Measurements from ENCODE around the gene POU2AF3.
A peak's percentile ranks its signal among the peaks of the same experiment; 100 is the strongest.
"Not testable (repeated sequence)": the region's sequence is repeated elsewhere in the genome, so short reads cannot be mapped to it uniquely, and the experiment has no call there.

The POU2AF3 gene

GRCh38 chr11:111298413-111299100 is at the start of gene POU2AF3:
TSS of gene POU2AF3 (plus strand) at chr11:111298546. CDS start at chr11:111298582, 36 bp downstream.
- peak within 1 kb of the TSS; percentile 68 for H3K9ac ChIP-seq (ENCODE audit: low read length)
- H3K4me3 ChIP-seq (ENCODE audit: low read depth, low read length): peak within 1 kb of the TSS; percentile 96
- H3K36me3 ChIP-seq (ENCODE audit: control insufficient read depth, insufficient read depth, low read length): no peaks in the 10 kb centered on the region
- no peaks in the 10 kb centered on the region for H3K9me3 ChIP-seq (ENCODE audit: control insufficient read depth, insufficient read depth, low read depth, low read length)
- peaks cover 16% of the 10 kb centered on the region for H3K4me1 ChIP-seq (ENCODE audit: control insufficient read depth, insufficient read depth, low read length)
- H3K27ac ChIP-seq (ENCODE audit: low read depth, low read length): no peak within 1 kb of the TSS
- peaks cover 46% of the 10 kb centered on the region for H3K27me3 ChIP-seq (ENCODE audit: control insufficient read depth, insufficient read depth, low read length)

DNA sequence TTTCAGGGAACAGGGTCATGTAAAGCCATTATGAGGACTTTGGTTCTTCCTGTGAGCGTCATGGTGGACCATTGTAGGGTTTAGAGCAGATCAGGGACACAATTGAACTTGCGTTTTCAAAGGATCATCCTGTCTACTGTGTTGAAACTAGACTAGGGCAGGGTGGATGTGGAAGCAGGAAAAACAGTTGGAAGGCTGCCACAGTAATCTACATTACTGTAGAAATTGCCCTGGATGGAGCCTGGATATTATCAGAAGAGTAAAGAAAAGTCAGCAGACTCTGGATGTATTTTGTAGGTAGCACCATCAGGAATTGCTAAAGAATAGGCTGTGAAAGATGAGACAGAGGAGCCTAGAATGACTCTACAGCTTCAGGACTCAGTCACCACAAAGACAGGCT is 47.4 kb upstream of the POU2AF3 start:
- Histone ChIP-seq H3K27ac (ENCODE audit: low read depth, low read length) (no peak overlapping the region), H3K9me3 (ENCODE audit: control insufficient read depth, insufficient read depth, low read depth, low read length) (no peaks in the 10 kb centered on the region), H3K4me1 (ENCODE audit: control insufficient read depth, insufficient read depth, low read length) (no peaks in the 10 kb centered on the region), H3K27me3 (ENCODE audit: control insufficient read depth, insufficient read depth, low read length) (no peaks in the 10 kb centered on the region; the same call in 1 of the 2 replicates), H3K36me3 (ENCODE audit: control insufficient read depth, insufficient read depth, low read length) (no peaks in the 10 kb centered on the region), H3K4me3 (ENCODE audit: low read depth, low read length) (no peak overlapping the region), H3K9ac (ENCODE audit: low read length) (no peak overlapping the region)

DNA sequence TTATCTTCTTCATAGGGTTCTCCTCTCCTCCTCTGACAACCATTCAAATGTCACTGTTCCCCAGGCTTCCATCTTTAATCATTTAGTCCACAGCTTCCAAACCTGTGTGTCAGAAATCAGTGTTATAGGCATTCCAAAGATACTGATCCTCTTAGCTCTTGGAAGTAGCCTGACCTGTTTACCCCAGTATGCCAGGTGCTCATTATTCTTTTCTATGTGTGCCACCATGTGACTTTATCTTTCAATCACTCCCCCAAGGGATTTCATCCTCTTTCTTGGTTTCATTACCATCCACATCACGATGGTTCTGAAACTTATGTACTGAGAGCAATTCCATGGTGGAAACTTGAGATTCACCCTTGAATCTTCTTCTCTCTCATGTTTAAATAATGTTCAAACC is 45.2 kb upstream of the POU2AF3 start:
- no peaks in the 10 kb centered on the region; the same call in 1 of the 2 replicates for H3K27me3 ChIP-seq (ENCODE audit: control insufficient read depth, insufficient read depth, low read length)
- no peaks in the 10 kb centered on the region for H3K9me3 ChIP-seq (ENCODE audit: control insufficient read depth, insufficient read depth, low read depth, low read length)
- H3K36me3 ChIP-seq (ENCODE audit: control insufficient read depth, insufficient read depth, low read length): no peaks in the 10 kb centered on the region
- no peak overlapping the region for H3K4me3 ChIP-seq (ENCODE audit: low read depth, low read length)
- H3K27ac ChIP-seq (ENCODE audit: low read depth, low read length): no peak overlapping the region
- H3K9ac ChIP-seq (ENCODE audit: low read length): no peak overlapping the region
- H3K4me1 ChIP-seq (ENCODE audit: control insufficient read depth, insufficient read depth, low read length): no peaks in the 10 kb centered on the region

GRCh38 chr11:111253630-111254029 is 44.7 kb upstream of the POU2AF3 start:
- H3K27me3 ChIP-seq (ENCODE audit: control insufficient read depth, insufficient read depth, low read length): no peaks in the 10 kb centered on the region; the same call in 1 of the 2 replicates
- no peaks in the 10 kb centered on the region for H3K36me3 ChIP-seq (ENCODE audit: control insufficient read depth, insufficient read depth, low read length)
- no peak overlapping the region for H3K4me3 ChIP-seq (ENCODE audit: low read depth, low read length)
- no peak overlapping the region for H3K9ac ChIP-seq (ENCODE audit: low read length)
- H3K4me1 ChIP-seq (ENCODE audit: control insufficient read depth, insufficient read depth, low read length): no peaks in the 10 kb centered on the region
- no peak overlapping the region for H3K27ac ChIP-seq (ENCODE audit: low read depth, low read length)
- no peaks in the 10 kb centered on the region for H3K9me3 ChIP-seq (ENCODE audit: control insufficient read depth, insufficient read depth, low read depth, low read length)

- Histone ChIP-seq H3K9me3 (ENCODE audit: control insufficient read depth, insufficient read depth, low read depth, low read length) (no peaks in the 10 kb centered on the region), H3K36me3 (ENCODE audit: control insufficient read depth, insufficient read depth, low read length) (no peaks in the 10 kb centered on the region), H3K9ac (ENCODE audit: low read length) (no peak overlapping the region), H3K27me3 (ENCODE audit: control insufficient read depth, insufficient read depth, low read length) (no peaks in the 10 kb centered on the region), H3K4me1 (ENCODE audit: control insufficient read depth, insufficient read depth, low read length) (no peaks in the 10 kb centered on the region), H3K27ac (ENCODE audit: low read depth, low read length) (no peak overlapping the region), H3K4me3 (ENCODE audit: low read depth, low read length) (no peak overlapping the region)
These were observed 40.3 kb upstream of the POU2AF3 start for GRCh38 chr11:111258046-111258445.

GRCh38 chr11:111259896-111260295 is 38.5 kb upstream of the POU2AF3 start:
- Histone ChIP-seq H3K36me3 (ENCODE audit: control insufficient read depth, insufficient read depth, low read length) (no peaks in the 10 kb centered on the region), H3K4me1 (ENCODE audit: control insufficient read depth, insufficient read depth, low read length) (no peaks in the 10 kb centered on the region), H3K9me3 (ENCODE audit: control insufficient read depth, insufficient read depth, low read depth, low read length) (no peaks in the 10 kb centered on the region), H3K27ac (ENCODE audit: low read depth, low read length) (no peak overlapping the region), H3K4me3 (ENCODE audit: low read depth, low read length) (no peak overlapping the region), H3K27me3 (ENCODE audit: control insufficient read depth, insufficient read depth, low read length) (no peaks in the 10 kb centered on the region), H3K9ac (ENCODE audit: low read length) (no peak overlapping the region)

- no peaks in the 10 kb centered on the region for H3K36me3 ChIP-seq (ENCODE audit: control insufficient read depth, insufficient read depth, low read length)
- no peak overlapping the region for H3K27ac ChIP-seq (ENCODE audit: low read depth, low read length)
- no peaks in the 10 kb centered on the region for H3K27me3 ChIP-seq (ENCODE audit: control insufficient read depth, insufficient read depth, low read length)
- H3K9me3 ChIP-seq (ENCODE audit: control insufficient read depth, insufficient read depth, low read depth, low read length): no peaks in the 10 kb centered on the region
- H3K4me3 ChIP-seq (ENCODE audit: low read depth, low read length): no peak overlapping the region
- no peak overlapping the region for H3K9ac ChIP-seq (ENCODE audit: low read length)
- no peaks in the 10 kb centered on the region for H3K4me1 ChIP-seq (ENCODE audit: control insufficient read depth, insufficient read depth, low read length)
These were observed 37.5 kb upstream of the POU2AF3 start for GRCh38 chr11:111260811-111261210.

GRCh38 chr11:111264646-111265045 is 33.7 kb upstream of the POU2AF3 start:
- no peaks in the 10 kb centered on the region for H3K9me3 ChIP-seq (ENCODE audit: control insufficient read depth, insufficient read depth, low read depth, low read length)
- H3K36me3 ChIP-seq (ENCODE audit: control insufficient read depth, insufficient read depth, low read length): no peaks in the 10 kb centered on the region
- no peak overlapping the region for H3K27ac ChIP-seq (ENCODE audit: low read depth, low read length)
- H3K9ac ChIP-seq (ENCODE audit: low read length): no peak overlapping the region
- H3K27me3 ChIP-seq (ENCODE audit: control insufficient read depth, insufficient read depth, low read length): no peaks in the 10 kb centered on the region
- H3K4me1 ChIP-seq (ENCODE audit: control insufficient read depth, insufficient read depth, low read length): no peaks in the 10 kb centered on the region
- no peak overlapping the region for H3K4me3 ChIP-seq (ENCODE audit: low read depth, low read length)

- no peak overlapping the region for H3K27ac ChIP-seq (ENCODE audit: low read depth, low read length)
- H3K36me3 ChIP-seq (ENCODE audit: control insufficient read depth, insufficient read depth, low read length): no peaks in the 10 kb centered on the region
- H3K9ac ChIP-seq (ENCODE audit: low read length): no peak overlapping the region
- no peaks in the 10 kb centered on the region for H3K27me3 ChIP-seq (ENCODE audit: control insufficient read depth, insufficient read depth, low read length)
- no peaks in the 10 kb centered on the region for H3K4me1 ChIP-seq (ENCODE audit: control insufficient read depth, insufficient read depth, low read length)
- H3K9me3 ChIP-seq (ENCODE audit: control insufficient read depth, insufficient read depth, low read depth, low read length): no peaks in the 10 kb centered on the region
- no peak overlapping the region for H3K4me3 ChIP-seq (ENCODE audit: low read depth, low read length)
These were observed 32.9 kb upstream of the POU2AF3 start for GRCh38 chr11:111265421-111265820.

- H3K27ac ChIP-seq (ENCODE audit: low read depth, low read length); H3K4me1 ChIP-seq (ENCODE audit: control insufficient read depth, insufficient read depth, low read length); H3K36me3 ChIP-seq (ENCODE audit: control insufficient read depth, insufficient read depth, low read length); H3K9ac ChIP-seq (ENCODE audit: low read length); H3K9me3 ChIP-seq (ENCODE audit: control insufficient read depth, insufficient read depth, low read depth, low read length); H3K4me3 ChIP-seq (ENCODE audit: low read depth, low read length); H3K27me3 ChIP-seq (ENCODE audit: control insufficient read depth, insufficient read depth, low read length): not testable (repeated sequence)
These were observed 30.0 kb upstream of the POU2AF3 start for GRCh38 chr11:111268303-111268702.

DNA sequence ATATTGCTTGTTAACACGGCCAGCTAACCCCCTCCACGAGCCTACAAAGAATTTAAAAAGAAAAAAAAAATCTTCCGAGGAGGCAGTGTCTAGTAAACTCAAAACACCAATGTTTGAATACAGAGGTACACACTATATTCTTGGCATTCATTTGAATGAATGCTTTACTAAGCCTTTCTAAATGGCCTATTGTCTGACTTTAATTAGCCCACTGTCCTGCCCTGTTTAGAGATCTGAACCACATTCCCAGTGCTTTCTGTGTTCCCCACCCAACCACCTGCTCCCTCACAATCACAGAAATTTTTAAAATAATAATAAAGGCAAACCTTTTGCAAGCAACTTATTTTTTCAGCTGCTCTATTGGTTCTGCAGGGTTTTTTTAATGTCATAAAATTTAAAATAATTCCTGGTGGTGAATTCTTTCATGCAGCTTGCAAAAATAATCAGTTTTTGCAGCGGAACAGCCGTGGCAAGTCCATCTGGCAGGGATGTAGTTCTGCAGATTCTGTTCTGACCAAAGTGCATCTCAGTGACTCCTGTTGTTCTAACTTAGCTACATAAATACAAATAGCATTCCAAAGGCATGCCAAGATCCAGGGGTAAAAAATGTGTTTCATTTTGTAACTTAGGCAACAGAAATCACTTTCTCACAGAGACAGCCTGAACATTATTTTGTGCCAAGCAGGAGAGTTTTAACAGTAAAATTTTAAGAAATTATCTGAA is 29.0 kb upstream of the POU2AF3 start:
- Histone ChIP-seq H3K9me3 (ENCODE audit: control insufficient read depth, insufficient read depth, low read depth, low read length) (no peaks in the 10 kb centered on the region), H3K27me3 (ENCODE audit: control insufficient read depth, insufficient read depth, low read length) (no peaks in the 10 kb centered on the region), H3K4me1 (ENCODE audit: control insufficient read depth, insufficient read depth, low read length) (no peaks in the 10 kb centered on the region), H3K9ac (ENCODE audit: low read length) (no peak overlapping the region), H3K36me3 (ENCODE audit: control insufficient read depth, insufficient read depth, low read length) (no peaks in the 10 kb centered on the region), H3K4me3 (ENCODE audit: low read depth, low read length) (no peak overlapping the region), H3K27ac (ENCODE audit: low read depth, low read length) (no peak overlapping the region)

Measured in HUES6 (cell line).